Measurements from ENCODE around the gene MCF2L.

The MCF2L gene

GRCh38 chr13:113060557-113061270 lies 91.7 kb downstream of the MCF2L start:
- no peak overlapping the region for H3K4me3 ChIP-seq (ENCODE audit: low read depth, low read length)
- no peak for TF ChIP-seq CTCF (IDR thresholded peaks at IDR 0.05; ENCODE audit: control insufficient read depth, extremely low read depth, insufficient read depth)
- DNase-seq (ENCODE audit: low read depth) = no peak

- no peak overlapping the region for H3K4me3 ChIP-seq (ENCODE audit: low read depth, low read length)
- TF ChIP-seq CTCF (IDR thresholded peaks at IDR 0.05; ENCODE audit: control insufficient read depth, extremely low read depth, insufficient read depth) = no peak
- no peak for DNase-seq (ENCODE audit: low read depth)
Measured at GRCh38 chr13:113061271-113061625, 92.2 kb downstream of the MCF2L start.

- H3K4me3 ChIP-seq (ENCODE audit: low read depth, low read length) = no peak overlapping the region
- no peak for DNase-seq (ENCODE audit: low read depth)
- TF ChIP-seq CTCF (IDR thresholded peaks at IDR 0.05; ENCODE audit: control insufficient read depth, extremely low read depth, insufficient read depth) = no peak
Measured at GRCh38 chr13:113061796-113062425, 92.9 kb downstream of the MCF2L start.

- TF ChIP-seq CTCF (IDR thresholded peaks at IDR 0.05; ENCODE audit: control insufficient read depth, extremely low read depth, insufficient read depth) = no peak
- DNase-seq (ENCODE audit: low read depth) = no peak
- H3K4me3 ChIP-seq (ENCODE audit: low read depth, low read length) = no peak overlapping the region
Measured at GRCh38 chr13:113062691-113063090, 93.7 kb downstream of the MCF2L start.

- no peak for DNase-seq (ENCODE audit: low read depth)
- H3K4me3 ChIP-seq (ENCODE audit: low read depth, low read length) = no peak overlapping the region
- TF ChIP-seq CTCF (IDR thresholded peaks at IDR 0.05; ENCODE audit: control insufficient read depth, extremely low read depth, insufficient read depth) = no peak
Measured at GRCh38 chr13:113063091-113063491, 94.1 kb downstream of the MCF2L start.

- no peak overlapping the region for H3K4me3 ChIP-seq (ENCODE audit: low read depth, low read length)
- no peak for TF ChIP-seq CTCF (IDR thresholded peaks at IDR 0.05; ENCODE audit: control insufficient read depth, extremely low read depth, insufficient read depth)
- no peak for DNase-seq (ENCODE audit: low read depth)
Measured at GRCh38 chr13:113064000-113064533, 95.1 kb downstream of the MCF2L start.
